GM13977 (cell line): ENCODE results near the gene TENT4A.
A peak's percentile ranks its signal among the peaks of the same experiment; 100 is the strongest.

ENCODE experiments used
- DNase-seq: peaks from one replicate; pipeline ENCODE4 v3.0.0; 2012; ENCODE audit warnings: low spot score
- in situ Hi-C: fragments of 300-500 bp; cut with MboI; formaldehyde crosslinking; loops from one replicate; pipeline ENCODE4 v1.12.0; 2022; ENCODE audit warnings: low sequenced_read_pairs, low pct_unique_long_range_greater_than_20kb, mixed read lengths, inconsistent platforms; ENCODE audit not compliant: unreplicated experiment
- TF ChIP-seq, protein P1 (sequence below): IDR thresholded peaks from 2 replicates; pipeline ENCODE4 v1.5.1; 2012; ENCODE audit warnings: mild to moderate bottlenecking, control low read depth; ENCODE audit not compliant: insufficient read depth; ENCODE audit errors: extremely low read depth, missing control alignments

Gene TENT4A

DNA sequence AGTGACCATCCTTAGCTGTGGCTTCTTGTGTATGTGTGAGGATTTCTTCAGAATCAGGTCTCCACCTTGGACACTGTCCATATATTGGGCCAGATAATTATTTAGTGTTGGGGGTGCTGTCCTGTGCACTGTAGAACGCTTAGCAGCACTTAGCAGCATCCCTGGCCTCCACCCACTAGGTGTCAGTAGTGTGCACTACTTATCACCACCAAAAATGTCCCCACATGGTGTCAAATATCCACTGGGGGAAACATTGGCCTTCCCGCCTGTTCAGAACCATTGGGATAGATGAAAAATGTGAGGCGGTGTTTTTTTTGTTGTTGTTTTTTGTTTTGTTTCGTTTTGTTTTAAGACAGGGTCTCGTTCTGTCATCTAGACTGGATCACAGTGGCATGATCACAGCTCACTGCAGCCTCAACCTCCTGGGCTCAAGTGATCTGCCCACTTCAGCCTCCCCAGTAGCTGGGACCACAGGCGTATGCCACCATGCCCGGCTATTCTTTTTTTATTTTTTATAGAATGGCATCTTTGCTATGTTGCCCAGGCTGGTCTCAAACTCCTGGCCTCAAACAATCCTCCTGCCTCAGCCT lies 67.7 kb downstream of the TENT4A start:
- in situ Hi-C loops: no loop called here
- TF ChIP-seq, protein P1, sequence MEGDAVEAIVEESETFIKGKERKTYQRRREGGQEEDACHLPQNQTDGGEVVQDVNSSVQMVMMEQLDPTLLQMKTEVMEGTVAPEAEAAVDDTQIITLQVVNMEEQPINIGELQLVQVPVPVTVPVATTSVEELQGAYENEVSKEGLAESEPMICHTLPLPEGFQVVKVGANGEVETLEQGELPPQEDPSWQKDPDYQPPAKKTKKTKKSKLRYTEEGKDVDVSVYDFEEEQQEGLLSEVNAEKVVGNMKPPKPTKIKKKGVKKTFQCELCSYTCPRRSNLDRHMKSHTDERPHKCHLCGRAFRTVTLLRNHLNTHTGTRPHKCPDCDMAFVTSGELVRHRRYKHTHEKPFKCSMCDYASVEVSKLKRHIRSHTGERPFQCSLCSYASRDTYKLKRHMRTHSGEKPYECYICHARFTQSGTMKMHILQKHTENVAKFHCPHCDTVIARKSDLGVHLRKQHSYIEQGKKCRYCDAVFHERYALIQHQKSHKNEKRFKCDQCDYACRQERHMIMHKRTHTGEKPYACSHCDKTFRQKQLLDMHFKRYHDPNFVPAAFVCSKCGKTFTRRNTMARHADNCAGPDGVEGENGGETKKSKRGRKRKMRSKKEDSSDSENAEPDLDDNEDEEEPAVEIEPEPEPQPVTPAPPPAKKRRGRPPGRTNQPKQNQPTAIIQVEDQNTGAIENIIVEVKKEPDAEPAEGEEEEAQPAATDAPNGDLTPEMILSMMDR: peak; percentile 64
- peak; percentile 53 for DNase-seq

DNA sequence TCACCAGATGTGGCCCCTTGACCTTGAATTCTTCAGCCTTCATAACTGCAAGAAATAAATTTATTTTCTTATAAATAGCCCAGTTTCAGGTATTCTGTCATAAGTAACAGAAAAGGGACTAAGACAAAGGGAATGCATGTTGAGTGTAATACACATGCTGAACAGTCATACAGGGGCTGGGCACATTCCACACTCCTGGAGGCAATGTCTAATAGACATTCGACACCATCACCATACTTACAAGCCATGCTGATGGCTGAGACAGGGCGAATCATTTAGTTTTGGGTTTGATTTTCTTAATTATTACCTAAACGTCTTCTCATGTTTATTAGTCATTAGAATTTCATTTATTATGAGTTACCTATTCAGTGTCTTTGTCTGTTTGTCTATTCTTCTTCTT lies 68.5 kb downstream of the TENT4A start:
- in situ Hi-C loops: no loop called here
- DNase-seq: no peak
- TF ChIP-seq, protein P1: no peak

DNA sequence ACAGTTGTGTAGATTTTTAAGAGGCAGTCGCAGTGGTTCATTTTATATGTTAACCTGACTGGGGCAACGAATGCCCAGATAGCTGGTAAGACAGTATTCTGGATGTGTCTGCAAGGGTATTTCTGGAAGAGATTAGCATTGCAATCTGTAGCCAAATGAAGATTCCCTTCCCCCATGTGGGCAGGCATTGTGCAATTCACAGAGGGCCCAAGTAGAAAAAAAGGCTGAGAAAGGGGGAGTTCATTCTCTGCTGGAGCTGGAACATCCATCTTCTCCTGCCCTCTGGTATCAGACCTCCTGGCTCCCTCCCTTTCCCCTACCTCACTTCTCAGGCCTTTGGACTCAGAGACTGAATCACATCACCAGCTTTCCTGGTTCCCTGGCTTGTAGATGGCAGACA lies 70.6 kb downstream of the TENT4A start:
- TF ChIP-seq, protein P1: no peak
- no peak for DNase-seq
- in situ Hi-C loops: no loop called here

DNA sequence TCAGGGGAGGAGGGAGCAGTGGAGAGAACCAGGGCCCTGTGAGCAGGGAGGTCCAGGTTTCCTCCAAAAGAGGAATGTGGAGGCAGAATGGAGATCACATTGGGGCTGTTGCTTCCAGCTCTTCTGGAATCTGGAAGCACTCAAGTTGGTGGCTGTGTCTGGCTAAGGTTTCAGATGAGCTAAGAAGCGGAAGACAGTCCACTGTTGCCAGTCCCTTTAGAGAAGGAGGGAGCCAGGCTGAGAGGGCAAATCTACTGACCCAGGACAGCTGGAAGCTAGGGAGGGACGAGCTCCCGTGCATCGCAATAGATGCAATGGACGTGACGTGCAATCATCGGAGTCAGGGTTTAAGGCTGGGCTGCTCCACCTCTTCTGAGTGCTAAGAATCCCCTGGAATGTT lies 71.2 kb downstream of the TENT4A start:
- TF ChIP-seq, protein P1: no peak
- in situ Hi-C loops: no loop called here
- no peak for DNase-seq

- DNase-seq: no peak
- TF ChIP-seq, protein P1: no peak
- in situ Hi-C loops: no loop called here
Measured at GRCh38 chr5:6785161-6785860, 72.1 kb downstream of the TENT4A start.

GRCh38 chr5:6785861-6786180 lies 72.6 kb downstream of the TENT4A start:
- TF ChIP-seq, protein P1: no peak

More at GRCh38 chr5:6785861-6786180, 72.6 kb downstream of the TENT4A start:
- DNase-seq: no peak
- in situ Hi-C loops: no loop called here
